ENCODE measurements around the gene C2orf42.

DNA sequence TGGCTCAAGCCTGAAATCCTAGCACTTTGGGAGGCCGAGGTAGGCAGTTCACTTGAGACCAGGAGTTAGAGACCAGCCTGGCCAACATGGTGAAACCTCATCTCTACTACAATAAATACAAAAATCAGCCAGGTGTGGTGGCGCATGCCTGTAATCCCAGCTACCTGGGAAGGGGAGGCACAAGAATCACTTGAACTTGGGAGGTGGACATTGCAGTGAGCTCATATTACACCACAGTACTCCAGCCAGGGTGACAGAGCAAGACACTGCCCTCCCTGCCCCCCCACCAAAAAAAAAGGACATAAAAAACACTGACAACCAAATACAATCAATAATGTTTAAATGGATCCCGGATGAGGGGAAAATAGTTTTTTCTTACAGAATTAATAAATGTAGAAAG, 49.8 kb upstream of the C2orf42 start:
- TF ChIP-seq, protein P1, sequence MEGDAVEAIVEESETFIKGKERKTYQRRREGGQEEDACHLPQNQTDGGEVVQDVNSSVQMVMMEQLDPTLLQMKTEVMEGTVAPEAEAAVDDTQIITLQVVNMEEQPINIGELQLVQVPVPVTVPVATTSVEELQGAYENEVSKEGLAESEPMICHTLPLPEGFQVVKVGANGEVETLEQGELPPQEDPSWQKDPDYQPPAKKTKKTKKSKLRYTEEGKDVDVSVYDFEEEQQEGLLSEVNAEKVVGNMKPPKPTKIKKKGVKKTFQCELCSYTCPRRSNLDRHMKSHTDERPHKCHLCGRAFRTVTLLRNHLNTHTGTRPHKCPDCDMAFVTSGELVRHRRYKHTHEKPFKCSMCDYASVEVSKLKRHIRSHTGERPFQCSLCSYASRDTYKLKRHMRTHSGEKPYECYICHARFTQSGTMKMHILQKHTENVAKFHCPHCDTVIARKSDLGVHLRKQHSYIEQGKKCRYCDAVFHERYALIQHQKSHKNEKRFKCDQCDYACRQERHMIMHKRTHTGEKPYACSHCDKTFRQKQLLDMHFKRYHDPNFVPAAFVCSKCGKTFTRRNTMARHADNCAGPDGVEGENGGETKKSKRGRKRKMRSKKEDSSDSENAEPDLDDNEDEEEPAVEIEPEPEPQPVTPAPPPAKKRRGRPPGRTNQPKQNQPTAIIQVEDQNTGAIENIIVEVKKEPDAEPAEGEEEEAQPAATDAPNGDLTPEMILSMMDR (IDR thresholded peaks at IDR 0.05; ENCODE audit: low read depth, low read length, poor library complexity, severe bottlenecking): no peak
- TF ChIP-seq EZH2phosphoT487 (IDR thresholded peaks at IDR 0.05; ENCODE audit: borderline replicate concordance, low read length): no peak

Data from DOHH2 (cell line).